ENCODE results near the gene POLR1B.
"Not testable (repeated sequence)": the region's sequence is repeated elsewhere in the genome, so short reads cannot be mapped to it uniquely, and the experiment has no call there.

POLR1B gene

GRCh38 chr2:112606547-112606946, 64.3 kb downstream of the POLR1B start:
- no peak for TF ChIP-seq CTCF (IDR thresholded peaks at IDR 0.05; ENCODE audit: low read depth, low read length)
- no peaks in the 10 kb centered on the region for H3K27me3 ChIP-seq (ENCODE audit: insufficient read depth, low read depth, severe bottlenecking)
- peaks cover 3% of the 10 kb centered on the region for H3K9me3 ChIP-seq (ENCODE audit: severe bottlenecking)
- H3K36me3 ChIP-seq = no peaks in the 10 kb centered on the region
- H3K4me3 ChIP-seq (ENCODE audit: low read depth, low read length) = no peak overlapping the region
- no peak for DNase-seq
- no peak overlapping the region for H3K27ac ChIP-seq

- DNase-seq = no peak
- TF ChIP-seq CTCF (IDR thresholded peaks at IDR 0.05; ENCODE audit: low read depth, low read length) = no peak
- H3K27me3 ChIP-seq (ENCODE audit: insufficient read depth, low read depth, severe bottlenecking) = no peaks in the 10 kb centered on the region
- peaks cover 3% of the 10 kb centered on the region for H3K9me3 ChIP-seq (ENCODE audit: severe bottlenecking)
- H3K36me3 ChIP-seq = no peaks in the 10 kb centered on the region
- no peak overlapping the region for H3K27ac ChIP-seq
- no peak overlapping the region for H3K4me3 ChIP-seq (ENCODE audit: low read depth, low read length)
These were observed 65.6 kb downstream of the POLR1B start for GRCh38 chr2:112607680-112608438.

GRCh38 chr2:112609320-112609719, 67.1 kb downstream of the POLR1B start:
- H3K4me3 ChIP-seq (ENCODE audit: low read depth, low read length); H3K9me3 ChIP-seq (ENCODE audit: severe bottlenecking); H3K36me3 ChIP-seq; DNase-seq; H3K27ac ChIP-seq; H3K27me3 ChIP-seq (ENCODE audit: insufficient read depth, low read depth, severe bottlenecking): not testable (repeated sequence)

GRCh38 chr2:112612283-112612682, 70.0 kb downstream of the POLR1B start:
- H3K27ac ChIP-seq; H3K4me3 ChIP-seq (ENCODE audit: low read depth, low read length); H3K9me3 ChIP-seq (ENCODE audit: severe bottlenecking); DNase-seq; H3K36me3 ChIP-seq; H3K27me3 ChIP-seq (ENCODE audit: insufficient read depth, low read depth, severe bottlenecking): not testable (repeated sequence)

- TF ChIP-seq CTCF (IDR thresholded peaks at IDR 0.05; ENCODE audit: low read depth, low read length) = no peak
- H3K4me3 ChIP-seq (ENCODE audit: low read depth, low read length) = no peak overlapping the region
- peak; percentile 53 for DNase-seq
- H3K27ac ChIP-seq = peak overlapping the region; percentile 44
- H3K36me3 ChIP-seq = no peaks in the 10 kb centered on the region
- H3K27me3 ChIP-seq (ENCODE audit: insufficient read depth, low read depth, severe bottlenecking) = no peaks in the 10 kb centered on the region
- H3K9me3 ChIP-seq (ENCODE audit: severe bottlenecking) = no peaks in the 10 kb centered on the region
These were observed 72.1 kb downstream of the POLR1B start for GRCh38 chr2:112614201-112614840.

GRCh38 chr2:112615051-112615450, 72.8 kb downstream of the POLR1B start:
- no peak for TF ChIP-seq CTCF (IDR thresholded peaks at IDR 0.05; ENCODE audit: low read depth, low read length)
- Histone ChIP-seq H3K27me3 (ENCODE audit: insufficient read depth, low read depth, severe bottlenecking) (no peaks in the 10 kb centered on the region), H3K27ac (peak overlapping the region; percentile 44), H3K36me3 (no peaks in the 10 kb centered on the region), H3K9me3 (ENCODE audit: severe bottlenecking) (no peaks in the 10 kb centered on the region), H3K4me3 (ENCODE audit: low read depth, low read length) (no peak overlapping the region)
- DNase-seq = no peak

GRCh38 chr2:112615798-112616197, 73.5 kb downstream of the POLR1B start:
- not testable (repeated sequence) for H3K36me3 ChIP-seq; H3K27me3 ChIP-seq (ENCODE audit: insufficient read depth, low read depth, severe bottlenecking); H3K4me3 ChIP-seq (ENCODE audit: low read depth, low read length); DNase-seq; H3K27ac ChIP-seq; H3K9me3 ChIP-seq (ENCODE audit: severe bottlenecking)

All from WERI-Rb-1 (cell line).